ENCODE results near the gene TANGO2.

GRCh38 chr22:20110359-20110985 is 89.6 kb downstream of the TANGO2 start:
- TF ChIP-seq CTCF (IDR thresholded peaks at IDR 0.05; ENCODE audit: low read length) (no peak), EZH2 (IDR thresholded peaks at IDR 0.05; ENCODE audit: borderline replicate concordance, low read length) (no peak)
